ENCODE results near the gene SLC25A22.

GRCh38 chr11:748007-748359 lies 50.1 kb downstream of the SLC25A22 start:
- TF ChIP-seq SIN3A (IDR thresholded peaks at IDR 0.05; ENCODE audit: borderline replicate concordance, low read depth, low read length) (no peak), YY1 (IDR thresholded peaks at IDR 0.05; ENCODE audit: low read depth) (no peak), NFIC (IDR thresholded peaks at IDR 0.05; ENCODE audit: borderline replicate concordance) (no peak), CTCF (IDR thresholded peaks at IDR 0.05) (no peak), RAD21 (IDR thresholded peaks at IDR 0.05; ENCODE audit: low read length) (no peak), USF2 (IDR thresholded peaks at IDR 0.05; ENCODE audit: borderline replicate concordance, low read depth, low read length) (no peak), MEF2A (IDR thresholded peaks at IDR 0.05; ENCODE audit: borderline replicate concordance, low read depth) (no peak), RFX5 (IDR thresholded peaks at IDR 0.05; ENCODE audit: low read length) (no peak), MXI1 (IDR thresholded peaks at IDR 0.05; ENCODE audit: low read depth, low read length) (peak; percentile 70), USF1 (IDR thresholded peaks at IDR 0.05; ENCODE audit: borderline replicate concordance, low read depth) (no peak)
